AG09309 (cell line): ENCODE results near the gene CEP70.

Experiments used
- DNase-seq: peaks from one replicate; pipeline ENCODE4 v3.0.0-alpha.2; 2010; ENCODE audit warnings: low read depth
- H3K4me3 ChIP-seq: 2 replicates; pipeline ENCODE4 v1.5.1; 2011; ENCODE audit warnings: mild to moderate bottlenecking, low read depth, low read length, moderate library complexity; ENCODE audit not compliant: control insufficient read depth
- CTCF ChIP-seq: IDR thresholded peaks from 2 replicates; pipeline ENCODE4 v1.5.1; 2011; ENCODE audit warnings: mild to moderate bottlenecking, low read depth, low read length, inconsistent platforms; ENCODE audit not compliant: insufficient read depth, control insufficient read depth; ENCODE audit errors: missing control alignments

The CEP70 gene, protein sequence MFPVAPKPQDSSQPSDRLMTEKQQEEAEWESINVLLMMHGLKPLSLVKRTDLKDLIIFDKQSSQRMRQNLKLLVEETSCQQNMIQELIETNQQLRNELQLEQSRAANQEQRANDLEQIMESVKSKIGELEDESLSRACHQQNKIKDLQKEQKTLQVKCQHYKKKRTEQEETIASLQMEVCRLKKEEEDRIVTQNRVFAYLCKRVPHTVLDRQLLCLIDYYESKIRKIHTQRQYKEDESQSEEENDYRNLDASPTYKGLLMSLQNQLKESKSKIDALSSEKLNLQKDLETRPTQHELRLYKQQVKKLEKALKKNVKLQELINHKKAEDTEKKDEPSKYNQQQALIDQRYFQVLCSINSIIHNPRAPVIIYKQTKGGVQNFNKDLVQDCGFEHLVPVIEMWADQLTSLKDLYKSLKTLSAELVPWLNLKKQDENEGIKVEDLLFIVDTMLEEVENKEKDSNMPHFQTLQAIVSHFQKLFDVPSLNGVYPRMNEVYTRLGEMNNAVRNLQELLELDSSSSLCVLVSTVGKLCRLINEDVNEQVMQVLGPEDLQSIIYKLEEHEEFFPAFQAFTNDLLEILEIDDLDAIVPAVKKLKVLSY

GRCh38 chr3:138594150-138594934, at the start of gene CEP70:
Gene CEP70 (minus strand): TSS chr3:138594260. CDS start chr3:138572927, 21,333 bp downstream.
- TF ChIP-seq CTCF: peak; percentile 77
- DNase-seq: peak; percentile 86
- H3K4me3 ChIP-seq: peak within 1 kb of the TSS; percentile 52

- H3K4me3 ChIP-seq: no peak overlapping the region
- DNase-seq: no peak
- TF ChIP-seq CTCF: no peak
Observed at GRCh38 chr3:138642927-138643253, 48.8 kb upstream of the CEP70 start.

GRCh38 chr3:138642226-138642926, 48.3 kb upstream of the CEP70 start:
- no peak for DNase-seq
- no peak overlapping the region for H3K4me3 ChIP-seq
- no peak for TF ChIP-seq CTCF

- TF ChIP-seq CTCF: no peak
- no peak for DNase-seq
- no peak overlapping the region for H3K4me3 ChIP-seq
Observed at GRCh38 chr3:138640537-138640936, 46.5 kb upstream of the CEP70 start.

GRCh38 chr3:138638641-138639040, 44.6 kb upstream of the CEP70 start:
- no peak for TF ChIP-seq CTCF
- DNase-seq: no peak
- no peak overlapping the region for H3K4me3 ChIP-seq

DNA sequence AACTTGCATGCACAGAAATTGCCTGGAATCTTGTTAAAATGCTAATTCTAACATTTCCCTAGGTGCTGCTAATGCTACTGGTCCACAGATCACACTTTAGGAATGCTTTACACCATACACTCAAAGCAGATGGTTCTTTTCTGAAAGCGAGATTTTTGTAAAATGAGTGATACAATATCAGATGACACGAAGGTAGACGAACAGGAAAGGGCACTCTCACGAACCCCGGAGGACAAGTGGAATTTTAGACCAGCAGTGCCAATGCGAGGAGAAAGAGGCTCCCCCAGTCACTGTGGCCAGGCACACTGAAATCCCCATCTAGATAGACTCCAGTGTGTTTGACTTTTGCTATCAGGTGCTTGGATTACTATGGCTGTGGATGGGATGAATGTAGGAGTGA, 35.5 kb upstream of the CEP70 start:
- DNase-seq: no peak
- TF ChIP-seq CTCF: no peak
- no peak overlapping the region for H3K4me3 ChIP-seq
